GM04503 (cell line): ENCODE measurements around the gene TRIM72.
"Not testable (repeated sequence)": the region's sequence is repeated elsewhere in the genome, so short reads cannot be mapped to it uniquely, and the experiment has no call there.

Source experiments
- DNase-seq: peaks from one replicate; pipeline ENCODE4 v3.0.0-alpha.2; 2012; ENCODE audit warnings: low read depth

TRIM72 gene

GRCh38 chr16:31216422-31217135 is 2.7 kb downstream of the TRIM72 start, which contains the start of gene PYDC1:
Gene PYDC1 (minus strand): TSS chr16:31217135. CDS start chr16:31217028, 107 bp downstream.
- no peak for DNase-seq

- DNase-seq, result no peak
Measured at GRCh38 chr16:31217136-31217530, 3.2 kb downstream of the TRIM72 start.

GRCh38 chr16:31219154-31219741 is 5.3 kb downstream of the TRIM72 start:
- no peak for DNase-seq

- DNase-seq, result no peak
Measured at GRCh38 chr16:31221357-31222160, 7.6 kb downstream of the TRIM72 start.

DNA sequence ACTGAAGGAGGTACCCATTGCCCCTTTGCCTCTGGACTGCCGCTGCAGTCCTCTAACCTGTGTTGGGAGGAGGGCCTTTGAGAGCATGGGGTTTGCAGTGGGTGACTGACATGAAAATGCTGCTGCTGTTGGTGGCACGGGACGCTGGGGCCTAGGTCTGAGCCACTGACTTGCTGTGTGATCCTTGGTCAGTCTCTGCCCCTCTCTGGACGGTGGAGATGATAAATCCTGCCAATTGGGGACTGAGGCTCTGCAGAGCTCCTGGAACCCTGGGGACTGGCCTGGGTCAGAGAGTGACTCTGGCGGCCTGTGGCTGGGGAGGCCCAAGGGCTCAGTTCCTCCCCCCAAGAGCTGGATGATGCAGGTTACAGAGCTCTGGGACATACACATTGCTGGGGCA is 9.1 kb downstream of the TRIM72 start:
- DNase-seq, result no peak

DNA sequence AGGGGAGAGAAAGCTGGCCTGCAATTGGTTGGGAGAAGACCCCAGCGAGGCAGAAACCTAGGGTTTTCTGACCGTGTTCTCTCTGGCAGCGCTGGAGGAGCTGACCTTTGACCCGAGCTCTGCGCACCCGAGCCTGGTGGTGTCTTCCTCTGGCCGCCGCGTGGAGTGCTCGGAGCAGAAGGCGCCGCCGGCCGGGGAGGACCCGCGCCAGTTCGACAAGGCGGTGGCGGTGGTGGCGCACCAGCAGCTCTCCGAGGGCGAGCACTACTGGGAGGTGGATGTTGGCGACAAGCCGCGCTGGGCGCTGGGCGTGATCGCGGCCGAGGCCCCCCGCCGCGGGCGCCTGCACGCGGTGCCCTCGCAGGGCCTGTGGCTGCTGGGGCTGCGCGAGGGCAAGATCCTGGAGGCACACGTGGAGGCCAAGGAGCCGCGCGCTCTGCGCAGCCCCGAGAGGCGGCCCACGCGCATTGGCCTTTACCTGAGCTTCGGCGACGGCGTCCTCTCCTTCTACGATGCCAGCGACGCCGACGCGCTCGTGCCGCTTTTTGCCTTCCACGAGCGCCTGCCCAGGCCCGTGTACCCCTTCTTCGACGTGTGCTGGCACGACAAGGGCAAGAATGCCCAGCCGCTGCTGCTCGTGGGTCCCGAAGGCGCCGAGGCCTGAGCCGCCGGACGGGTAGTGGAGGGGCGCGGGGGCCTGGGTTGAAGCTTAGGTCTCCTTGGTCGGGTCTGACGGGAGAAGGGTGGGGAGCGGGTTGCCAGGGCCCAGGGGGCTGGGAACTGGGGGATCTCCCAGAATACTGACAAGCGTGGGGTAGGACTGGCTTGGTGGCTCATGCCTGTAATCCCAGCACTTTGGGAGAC is 10.4 kb downstream of the TRIM72 start:
- DNase-seq, result no peak

DNA sequence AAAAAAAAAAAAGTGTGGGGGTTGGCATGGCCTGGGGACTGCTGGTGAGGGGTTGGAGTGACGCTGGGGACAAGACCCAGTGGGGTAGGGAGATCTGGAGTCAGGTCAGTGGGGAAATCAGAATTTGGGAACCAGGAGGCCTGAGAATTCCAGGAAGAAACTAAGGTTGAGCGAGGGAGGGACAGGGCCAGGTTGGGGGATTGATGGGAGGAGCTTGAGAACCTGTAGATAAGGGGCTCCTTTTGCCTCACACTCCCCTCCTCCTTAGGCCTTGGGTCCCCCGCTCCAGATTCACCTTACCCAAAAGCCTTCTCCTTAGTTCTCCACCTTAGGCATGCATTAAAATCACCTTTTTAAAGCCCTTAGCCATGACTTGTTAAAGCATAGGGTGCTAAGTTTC is 11.3 kb downstream of the TRIM72 start:
- no peak for DNase-seq

DNA sequence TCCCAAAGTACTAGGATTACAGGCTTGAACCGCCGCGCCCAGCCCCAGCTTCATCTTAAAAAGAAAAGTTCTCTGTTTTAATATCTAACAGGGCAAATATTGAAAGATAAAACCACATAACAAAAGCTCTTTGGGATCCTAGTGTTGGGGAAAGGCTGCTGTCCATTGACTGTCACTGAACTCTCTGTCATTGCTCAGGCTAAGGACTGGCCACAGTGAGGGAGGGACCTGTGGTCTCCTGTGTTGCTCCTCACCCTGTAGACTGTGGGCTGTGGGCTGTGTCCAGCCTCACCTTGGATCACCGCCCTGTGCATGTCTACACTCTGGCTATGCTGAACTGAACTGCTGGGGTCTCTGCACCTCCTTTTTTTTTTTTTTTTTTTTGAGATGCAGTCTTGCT is 14.3 kb downstream of the TRIM72 start:
- no peak for DNase-seq

DNA sequence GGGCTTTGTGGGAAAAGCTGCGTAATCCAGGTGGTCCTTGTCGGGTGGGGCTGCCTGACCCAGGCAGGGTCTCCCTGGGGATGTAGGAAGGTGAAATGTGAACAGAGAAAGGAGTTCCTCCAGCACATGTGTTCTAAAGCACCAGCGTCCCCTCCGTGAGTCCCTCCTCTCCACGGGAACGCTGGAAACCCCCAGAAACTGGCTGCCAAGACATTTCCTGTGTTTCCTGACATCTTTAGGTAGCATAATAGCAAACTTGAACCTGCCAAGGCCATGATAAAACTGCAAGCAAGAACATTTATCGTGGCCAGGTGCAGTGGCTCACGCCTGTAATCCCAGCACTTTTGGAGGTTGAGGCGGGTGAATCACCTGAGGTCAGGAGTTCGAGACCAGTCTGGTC is 15.6 kb downstream of the TRIM72 start:
- DNase-seq, result no peak

DNA sequence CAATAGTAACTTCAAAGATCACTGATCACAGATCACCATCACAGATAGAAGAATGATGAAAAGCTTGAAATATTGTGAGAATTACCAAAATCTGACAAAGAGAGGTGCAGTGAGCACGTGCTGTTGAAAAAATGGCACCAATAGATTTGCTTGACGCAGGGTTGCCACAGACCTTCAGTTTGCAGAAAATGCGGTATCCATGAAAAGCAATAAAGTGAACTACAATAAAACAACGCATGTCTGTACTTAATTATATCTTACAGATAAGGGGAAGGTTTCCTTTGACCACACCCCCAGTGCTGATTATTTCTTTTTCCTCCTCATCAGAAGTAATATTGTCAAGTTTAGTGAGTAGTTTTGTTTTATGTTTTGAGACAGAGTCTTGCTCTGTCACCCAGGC is 24.1 kb downstream of the TRIM72 start:
- no peak for DNase-seq

GRCh38 chr16:31242206-31242605 is 28.3 kb downstream of the TRIM72 start:
- DNase-seq, result peak; percentile 3

DNA sequence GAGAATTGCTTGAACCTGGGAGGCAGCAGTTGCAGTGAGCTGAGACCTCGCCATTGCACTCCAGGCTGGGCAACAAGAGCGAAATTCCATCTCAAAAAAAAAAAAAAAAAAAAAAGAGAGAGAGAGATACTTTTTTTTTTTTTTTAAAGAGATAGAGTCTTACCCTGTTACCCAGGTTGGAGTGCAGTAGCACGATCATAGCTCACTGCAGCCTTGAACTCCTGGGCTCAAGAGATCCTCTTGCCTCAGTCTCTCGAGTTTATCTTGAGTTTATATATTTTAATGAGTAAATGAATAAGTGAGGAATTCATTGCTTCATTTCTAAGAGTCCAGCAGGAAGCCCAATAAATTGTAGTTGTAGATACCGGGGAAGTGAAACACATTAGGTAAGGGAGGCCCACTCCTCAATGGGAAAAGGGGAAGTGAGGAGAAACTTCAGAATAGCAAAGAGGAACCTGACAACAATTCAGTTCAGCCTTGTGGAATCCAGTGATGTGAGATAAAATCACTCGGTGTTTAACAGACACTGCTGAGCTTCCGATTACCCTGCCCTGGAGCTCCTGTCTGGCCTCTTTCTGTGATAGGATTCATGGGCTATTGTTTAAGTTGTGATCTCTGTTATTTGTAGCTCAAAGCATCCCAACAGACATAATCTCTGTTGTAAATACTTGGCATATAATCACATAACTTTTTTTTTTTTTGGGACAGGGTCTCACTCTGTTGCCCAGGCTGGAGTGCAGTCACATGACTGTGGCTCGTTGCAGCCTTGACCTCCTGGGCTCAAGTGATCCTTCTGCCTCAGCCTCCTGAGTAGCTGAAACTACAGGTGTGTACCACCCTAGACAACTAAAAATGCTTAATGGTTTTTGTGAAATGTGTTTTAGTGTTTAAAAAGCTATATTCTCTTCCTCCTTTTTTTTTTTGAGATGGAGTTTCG is 30.1 kb downstream of the TRIM72 start:
- no peak for DNase-seq

GRCh38 chr16:31245598-31245997 is 31.7 kb downstream of the TRIM72 start:
- DNase-seq, result not testable (repeated sequence)

- no peak for DNase-seq
Measured at GRCh38 chr16:31246296-31246695, 32.4 kb downstream of the TRIM72 start.

- DNase-seq, result no peak
Measured at GRCh38 chr16:31248344-31248743, 34.4 kb downstream of the TRIM72 start.

- DNase-seq, result no peak
Measured at GRCh38 chr16:31250782-31251384, 37.0 kb downstream of the TRIM72 start.

DNA sequence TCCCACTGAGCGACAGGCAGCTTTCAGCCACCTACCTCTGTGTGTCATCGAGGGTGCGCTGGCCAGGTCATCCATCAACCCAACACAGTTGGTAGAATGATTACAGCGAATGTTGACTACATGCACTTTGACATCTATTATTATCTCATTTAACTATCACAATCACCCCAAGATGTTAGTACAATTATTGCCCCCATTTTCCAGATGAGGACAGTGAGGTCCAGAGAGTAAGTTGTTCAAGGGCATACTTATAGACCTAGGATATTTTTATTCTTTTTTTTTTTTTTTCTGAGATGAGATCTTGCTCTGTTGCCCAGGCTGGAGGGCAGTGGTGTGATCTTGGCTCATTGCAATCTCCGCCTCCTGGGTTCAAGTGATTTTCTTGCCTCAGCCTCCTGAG is 37.5 kb downstream of the TRIM72 start:
- no peak for DNase-seq

DNA sequence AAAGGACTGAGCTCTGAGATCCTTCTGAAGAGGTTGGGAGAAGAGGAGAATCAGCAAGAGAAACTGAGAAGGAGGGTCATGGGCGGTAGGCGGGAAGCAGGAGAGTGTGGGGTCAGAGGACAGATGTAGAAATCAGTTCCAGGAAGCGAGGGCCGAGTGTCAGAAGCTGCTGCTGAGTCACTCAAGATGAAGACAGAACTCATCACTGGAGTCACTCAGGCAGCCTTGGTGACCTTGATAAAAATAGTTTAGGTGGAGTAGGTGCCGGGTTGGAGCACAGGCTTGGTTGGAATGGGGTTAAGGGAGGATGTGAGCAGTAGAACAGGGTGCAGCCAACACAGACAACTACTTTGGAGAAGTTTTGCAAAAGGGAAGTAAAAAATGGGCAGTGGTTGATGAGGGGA is 39.7 kb downstream of the TRIM72 start:
- DNase-seq, result no peak

- no peak for DNase-seq
Measured at GRCh38 chr16:31256466-31256865, 42.5 kb downstream of the TRIM72 start.

- DNase-seq, result no peak
Measured at GRCh38 chr16:31258366-31258765, 44.4 kb downstream of the TRIM72 start.
